H1 (cell line): ENCODE measurements around the gene BIK. TPM values are rescaled to one million over a fixed set of nuclear protein-coding genes. Genes with fewer than 3 reads are reported as not detected.

ENCODE experiments used
- CTCF ChIA-PET: fragments of 300-600 bp; sonication (Branson Sonifier 250); formaldehyde crosslinking; loops from one replicate; lab custom pipeline; 2021; ENCODE audit not compliant: partially characterized antibody; lab: Charles Lee
- POLR2A ChIA-PET: fragments of 300-600 bp; sonication (Branson Sonifier 250); formaldehyde crosslinking; loops from one replicate; lab custom pipeline; 2021; ENCODE audit warnings: inconsistent platforms; ENCODE audit not compliant: partially characterized antibody; lab: Charles Lee
- DNase-seq, 2 experiments: peaks; one replicate each; pipeline versions ENCODE4 v3.0.0 to v3.0.0-alpha.2; 2010 to 2022; ENCODE audit warnings: low spot score in 2 of 2, low read depth in 1 of 2, mixed read lengths in 1 of 2
- FAIRE-seq: peaks from 2 replicates; lab custom pipeline; 2011; peaks lifted over from hg19 to GRCh38; lab: Jason Lieb, UNC
- H2AFZ ChIP-seq: 2 replicates; pipeline ENCODE4 v1.8.1; 2012; ENCODE audit warnings: low read length, inconsistent platforms
- H2AK5ac ChIP-seq: 2 replicates; pipeline ENCODE4 v1.6.1; 2013; ENCODE audit warnings: low read depth, low read length
- H2BK120ac ChIP-seq: replicated peaks from 2 replicates; pipeline ENCODE3; 2013; ENCODE audit warnings: low read depth, low read length, inconsistent platforms
- H2BK12ac ChIP-seq: 2 replicates; pipeline ENCODE4 v1.6.1; 2013; ENCODE audit warnings: low read depth, low read length
- H2BK15ac ChIP-seq: 2 replicates; pipeline ENCODE4 v1.6.1; 2013; ENCODE audit warnings: low read length
- H2BK20ac ChIP-seq: 2 replicates; pipeline ENCODE4 v1.6.1; 2013; ENCODE audit warnings: low read length
- H2BK5ac ChIP-seq: 2 replicates; pipeline ENCODE4 v1.6.1; 2013; ENCODE audit warnings: low read depth, low read length
- H3K14ac ChIP-seq: 2 replicates; pipeline ENCODE4 v1.6.1; 2013; ENCODE audit warnings: inconsistent platforms; ENCODE audit not compliant: insufficient read length
- H3K18ac ChIP-seq: 2 replicates; pipeline ENCODE4 v1.6.1; 2013; ENCODE audit warnings: low read length; ENCODE audit errors: extremely low read depth
- H3K23ac ChIP-seq: 2 replicates; pipeline ENCODE4 v1.6.1; 2013; ENCODE audit warnings: inconsistent platforms; ENCODE audit not compliant: insufficient read length
- H3K23me2 ChIP-seq: 2 replicates; pipeline ENCODE4 v1.6.1; 2013; ENCODE audit warnings: low read depth, low read length
- H3K27ac ChIP-seq: 2 replicates; pipeline ENCODE4 v1.6.1; 2011; ENCODE audit warnings: low read depth, low read length, inconsistent platforms
- H3K27me3 ChIP-seq, 4 experiments: replicated peaks in 1 of 4; 1 replicate in 1 of 4; 2 replicates in 3 of 4; pipeline versions ENCODE4 v1.6.1 to v1.8.1; 2011 to 2013; ENCODE audit warnings: low read length in 3 of 4, mild to moderate bottlenecking in 3 of 4, inconsistent platforms in 2 of 4, mixed read lengths in 2 of 4, moderate library complexity in 1 of 4; ENCODE audit not compliant: control insufficient read depth in 3 of 4, insufficient read depth in 3 of 4; ENCODE audit errors: extremely low read depth in 1 of 4
- H3K36me3 ChIP-seq, 4 experiments: 2 replicates each; pipeline versions ENCODE4 v1.6.1 to v1.8.1; 2011 to 2013; ENCODE audit warnings: mild to moderate bottlenecking in 4 of 4, low read length in 3 of 4, moderate library complexity in 2 of 4, control low read depth in 1 of 4, inconsistent platforms in 1 of 4; ENCODE audit not compliant: insufficient read depth in 4 of 4, control insufficient read depth in 2 of 4
- H3K4ac ChIP-seq: replicated peaks from 2 replicates; pipeline ENCODE3; 2013; ENCODE audit warnings: low read length, low read depth, mixed read lengths, inconsistent platforms; ENCODE audit not compliant: insufficient read length
- H3K4me1 ChIP-seq, 4 experiments: replicated peaks in 1 of 4; 1 replicate in 1 of 4; 2 replicates in 3 of 4; pipeline versions ENCODE4 v1.6.1 to v1.8.1; 2011 to 2013; ENCODE audit warnings: low read length in 3 of 4, inconsistent platforms in 2 of 4, mixed read lengths in 1 of 4; ENCODE audit not compliant: insufficient read depth in 4 of 4, control insufficient read depth in 3 of 4
- H3K4me2 ChIP-seq, 2 experiments: 2 replicates each; pipeline versions ENCODE4 v1.6.1 to v1.8.1; 2011 to 2013; ENCODE audit warnings: low read depth in 2 of 2, low read length in 2 of 2, control low read depth in 1 of 2, inconsistent platforms in 1 of 2, mild to moderate bottlenecking in 1 of 2; ENCODE audit not compliant: insufficient read depth in 1 of 2
- H3K4me3 ChIP-seq, 4 experiments: fragments of 200-600, 300-600 bp in 1 of 4; sonication (generic), shearing (Covaris generic), sonication (Bioruptor Twin) in 1 of 4; 2 replicates each; pipeline versions ENCODE4 v1.5.1 to v1.8.1; 2011 to 2016; ENCODE audit warnings: low read length in 4 of 4, low read depth in 3 of 4, control low read depth in 2 of 4, inconsistent platforms in 2 of 4, mild to moderate bottlenecking in 2 of 4, mixed read lengths in 1 of 4, moderate library complexity in 1 of 4; ENCODE audit not compliant: insufficient read depth in 2 of 4; ENCODE audit errors: extremely low read depth in 1 of 4
- H3K56ac ChIP-seq: replicated peaks from 2 replicates; pipeline ENCODE3; 2013; ENCODE audit warnings: low read depth, mild to moderate bottlenecking, mixed read lengths, low read length, inconsistent platforms; ENCODE audit not compliant: insufficient read length
- H3K79me1 ChIP-seq: 2 replicates; pipeline ENCODE4 v1.6.1; 2013; ENCODE audit warnings: low read depth, low read length, control low read depth
- H3K79me2 ChIP-seq, 2 experiments: 2 replicates each; pipeline versions ENCODE4 v1.6.1 to v1.8.1; 2012 to 2013; ENCODE audit warnings: low read length in 2 of 2, mild to moderate bottlenecking in 2 of 2, inconsistent platforms in 1 of 2; ENCODE audit not compliant: insufficient read depth in 2 of 2, control insufficient read depth in 1 of 2
- H3K9ac ChIP-seq, 4 experiments: replicated peaks in 1 of 4; 1 replicate in 1 of 4; 2 replicates in 3 of 4; pipeline versions ENCODE4 v1.6.1 to v1.8.1; 2011 to 2013; ENCODE audit warnings: low read depth in 3 of 4, low read length in 3 of 4, control low read depth in 2 of 4, mild to moderate bottlenecking in 2 of 4, moderate library complexity in 2 of 4, inconsistent platforms in 1 of 4; ENCODE audit errors: extremely low read depth in 1 of 4
- H3K9me3 ChIP-seq, 2 experiments: 2 replicates each; pipeline versions ENCODE4 v1.6.1 to v1.8.1; 2012 to 2013; ENCODE audit warnings: mild to moderate bottlenecking in 2 of 2, moderate library complexity in 2 of 2, control low read depth in 1 of 2, inconsistent platforms in 1 of 2, low read depth in 1 of 2, low read length in 1 of 2, mixed read lengths in 1 of 2; ENCODE audit not compliant: insufficient read depth in 2 of 2
- H4K20me1 ChIP-seq, 2 experiments: replicated peaks in 1 of 2; 2 replicates each; pipeline versions ENCODE3 to v1.8.1; 2011 to 2013; ENCODE audit warnings: inconsistent platforms in 2 of 2, low read length in 2 of 2, mild to moderate bottlenecking in 1 of 2; ENCODE audit not compliant: insufficient read depth in 2 of 2, control insufficient read depth in 1 of 2
- H4K5ac ChIP-seq: 2 replicates; pipeline ENCODE4 v1.6.1; 2013; ENCODE audit warnings: low read length, low read depth, mixed read lengths, inconsistent platforms; ENCODE audit not compliant: insufficient read length
- H4K8ac ChIP-seq: 2 replicates; pipeline ENCODE4 v1.8.0; 2013; ENCODE audit warnings: mild to moderate bottlenecking, moderate library complexity, low read length, inconsistent platforms; ENCODE audit not compliant: insufficient read depth; ENCODE audit errors: extremely low read depth
- H4K91ac ChIP-seq: replicated peaks from 2 replicates; pipeline ENCODE3; 2013; ENCODE audit warnings: low read length, mixed read lengths, inconsistent platforms; ENCODE audit not compliant: insufficient read length
- BCL11A ChIP-seq, 2 experiments: IDR thresholded peaks; one replicate each; pipeline ENCODE4 v1.6.1; 2011; ENCODE audit warnings: low read depth in 2 of 2, low read length in 2 of 2, mild to moderate bottlenecking in 2 of 2
- CREB1 ChIP-seq: IDR thresholded peaks from 2 replicates; pipeline ENCODE4 v1.6.1; 2012; ENCODE audit warnings: inconsistent platforms
- GTF2F1 ChIP-seq: IDR thresholded peaks from 2 replicates; pipeline ENCODE4 v1.6.1; 2012; ENCODE audit warnings: low read depth, low read length, improper control_type of control experiment, borderline replicate concordance
- HDAC6 ChIP-seq: IDR thresholded peaks from one replicate; pipeline ENCODE4 v1.7.1; 2012; ENCODE audit warnings: low read depth, mild to moderate bottlenecking, inconsistent platforms, low read length, moderate library complexity
- KDM1A ChIP-seq: fragments of 200-600, 300-600 bp; sonication (generic); IDR thresholded peaks from 2 replicates; pipeline ENCODE4 v1.7.1; 2016; ENCODE audit warnings: mild to moderate bottlenecking, low read length, borderline replicate concordance
- NANOG ChIP-seq: IDR thresholded peaks from 2 replicates; pipeline ENCODE4 v1.6.1; 2011; ENCODE audit warnings: low read length, low read depth, mild to moderate bottlenecking, inconsistent platforms; ENCODE audit not compliant: insufficient read depth, poor library complexity, severe bottlenecking
- PHF8 ChIP-seq: fragments of 200-600 bp; sonication (generic); conservative IDR thresholded peaks from 2 replicates; pipeline ENCODE4 v1.7.1; 2012; ENCODE audit warnings: low read depth, mild to moderate bottlenecking, inconsistent platforms, low read length, moderate library complexity
- POU5F1 ChIP-seq: IDR thresholded peaks from 2 replicates; pipeline ENCODE4 v1.6.1; 2011; ENCODE audit warnings: low read depth, mild to moderate bottlenecking, low read length, moderate library complexity
- SIX5 ChIP-seq: IDR thresholded peaks from 2 replicates; pipeline ENCODE4 v1.6.1; 2011; ENCODE audit warnings: mild to moderate bottlenecking, low read depth, low read length
- SRF ChIP-seq: IDR thresholded peaks from 2 replicates; pipeline ENCODE4 v1.6.1; 2011; ENCODE audit warnings: mild to moderate bottlenecking, low read depth, low read length, moderate library complexity
- WGBS, 2 experiments: shearing (Covaris generic) in 1 of 2; methylation state at CpG; one replicate each; pipeline versions ENCODE4 v1.1.6 to v1.1.7; 2013 to 2015; ENCODE audit warnings: low lambda C conversion rate in 2 of 2, mixed read lengths in 2 of 2, inconsistent platforms in 1 of 2, low coverage in 1 of 2, missing lambda C conversion rate in 1 of 2; ENCODE audit not compliant: insufficient replicate concordance in 2 of 2, insufficient coverage in 1 of 2, insufficient read length in 1 of 2; ENCODE audit errors: extremely low coverage in 1 of 2, missing lambda C conversion rate in 1 of 2; 5-methylcytosine and 5-hydroxymethylcytosine counted together
- polyA plus RNA-seq, 7 experiments: library from polyadenylated mRNA; depleted of rRNA in 3 of 7; stranded (reverse) in 5 of 7; unstranded in 2 of 7; fragments of >200 nt in 5 of 7; fragments of 200-250 nt in 2 of 7; gene quantifications; 1 replicate in 5 of 7; 2 replicates in 1 of 7; 4 replicates in 1 of 7; pipeline versions ENCODE4 v1.2.1 to v1.2.3, GENCODE V29; 2011 to 2013; ENCODE audit warnings: missing spikeins in 2 of 7, mixed read lengths in 2 of 7
- total RNA-seq: library from RNA; stranded (reverse); fragmentation: NEBNext Ultra II Directional; extraction: Animal tissue kit (Norgen Biotek cat#: 25700); gene quantifications from 2 replicates; pipeline ENCODE4 v1.2.1, GENCODE V29; 2021
- TF ChIP-seq, protein P1 (sequence below), 3 experiments: IDR thresholded peaks; 1 replicate in 2 of 3; 2 replicates in 1 of 3; pipeline versions ENCODE4 v1.5.1 to v1.6.1; 2011; ENCODE audit warnings: low read length in 3 of 3, mild to moderate bottlenecking in 3 of 3, inconsistent platforms in 2 of 3, low read depth in 1 of 3, moderate library complexity in 1 of 3; ENCODE audit not compliant: insufficient read depth in 1 of 3; ENCODE audit errors: control extremely low read depth in 1 of 3

The BIK gene
- total and polyA plus RNA-seq, 2 of the 8 experiments (the other 6 are each of a cell fraction or from before 2014, with no cell fraction given) = 3.3 to 5.5 TPM

- no peak overlapping the region for H3K9ac ChIP-seq
- no peak overlapping the region for H2BK12ac ChIP-seq
- no peak overlapping the region for H2AK5ac ChIP-seq
- no peak for FAIRE-seq
- no peak overlapping the region for H3K23ac ChIP-seq
- no peaks in the 10 kb centered on the region for H3K23me2 ChIP-seq
- H3K14ac ChIP-seq = no peak overlapping the region
- H3K36me3 ChIP-seq = no peaks in the 10 kb centered on the region
- H3K79me2 ChIP-seq = no peaks in the 10 kb centered on the region
- H3K4me3 ChIP-seq = no peak overlapping the region
- WGBS, 2 experiments = 90% methylated on average over 8 of the region's 8 CpGs; no CpG with 5 or more reads in 1 of the 2 experiments
- no peak for DNase-seq
- TF ChIP-seq BCL11A (IDR thresholded peaks at IDR 0.05; ENCODE audit: low read depth in 2 of 2, low read length in 2 of 2) (no peak), KDM1A (no peak), HDAC6 (no peak), SIX5 (no peak), NANOG (no peak), SRF (no peak), GTF2F1 (no peak), PHF8 (no peak), CREB1 (no peak), POU5F1 (no peak)
- TF ChIP-seq, protein P1, sequence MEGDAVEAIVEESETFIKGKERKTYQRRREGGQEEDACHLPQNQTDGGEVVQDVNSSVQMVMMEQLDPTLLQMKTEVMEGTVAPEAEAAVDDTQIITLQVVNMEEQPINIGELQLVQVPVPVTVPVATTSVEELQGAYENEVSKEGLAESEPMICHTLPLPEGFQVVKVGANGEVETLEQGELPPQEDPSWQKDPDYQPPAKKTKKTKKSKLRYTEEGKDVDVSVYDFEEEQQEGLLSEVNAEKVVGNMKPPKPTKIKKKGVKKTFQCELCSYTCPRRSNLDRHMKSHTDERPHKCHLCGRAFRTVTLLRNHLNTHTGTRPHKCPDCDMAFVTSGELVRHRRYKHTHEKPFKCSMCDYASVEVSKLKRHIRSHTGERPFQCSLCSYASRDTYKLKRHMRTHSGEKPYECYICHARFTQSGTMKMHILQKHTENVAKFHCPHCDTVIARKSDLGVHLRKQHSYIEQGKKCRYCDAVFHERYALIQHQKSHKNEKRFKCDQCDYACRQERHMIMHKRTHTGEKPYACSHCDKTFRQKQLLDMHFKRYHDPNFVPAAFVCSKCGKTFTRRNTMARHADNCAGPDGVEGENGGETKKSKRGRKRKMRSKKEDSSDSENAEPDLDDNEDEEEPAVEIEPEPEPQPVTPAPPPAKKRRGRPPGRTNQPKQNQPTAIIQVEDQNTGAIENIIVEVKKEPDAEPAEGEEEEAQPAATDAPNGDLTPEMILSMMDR (IDR thresholded peaks at IDR 0.05; ENCODE audit: control extremely low read depth in 1 of 3, insufficient read depth in 1 of 3, low read depth in 1 of 3, low read length in 3 of 3) = no peak
- H2BK20ac ChIP-seq = no peak overlapping the region
- no peak overlapping the region for H4K8ac ChIP-seq
- no peak overlapping the region for H3K4ac ChIP-seq
- no peaks in the 10 kb centered on the region; a peak in 1 of 7 replicates for H3K27me3 ChIP-seq
- H3K18ac ChIP-seq = no peak overlapping the region
- H2AFZ ChIP-seq = no peak overlapping the region
- no peak overlapping the region for H2BK5ac ChIP-seq
- no peak overlapping the region for H3K4me2 ChIP-seq
- no peak overlapping the region for H2BK120ac ChIP-seq
- no peak overlapping the region for H3K56ac ChIP-seq
- ChIA-PET POLR2A (interaction anchor here (0.6 kb wide), 1 partner anchor 717 kb away, joined by 3 read pairs; no protein-coding TSS in a partner anchor), CTCF (interaction anchor here (0.6 to 1.9 kb wide), 5 partner anchors 27 to 111 kb away, joined by 3 to 6 read pairs (median 3); no protein-coding TSS in a partner anchor)
- no peak overlapping the region for H4K5ac ChIP-seq
- H3K27ac ChIP-seq = no peak overlapping the region
- H4K91ac ChIP-seq = no peak overlapping the region
- H3K4me1 ChIP-seq = peaks cover 0 to 8% (median 5%) of the 10 kb centered on the region in 4 experiments; a peak in 4 of 7 replicates
- no peaks in the 10 kb centered on the region for H3K79me1 ChIP-seq
- H3K9me3 ChIP-seq = no peaks in the 10 kb centered on the region
- no peak overlapping the region for H2BK15ac ChIP-seq
- peaks cover 0 to 4% of the 10 kb centered on the region in 2 experiments for H4K20me1 ChIP-seq
These were observed 50.1 kb downstream of the BIK start for GRCh38 chr22:43160497-43161126.
